Measurements from ENCODE around the gene SHANK3. TPM values are rescaled to one million over a fixed set of nuclear protein-coding genes. Genes with fewer than 3 reads are reported as not detected.

SHANK3 gene
- total and polyA plus RNA-seq, 2 of the 8 experiments (the other 6 are each of a cell fraction or from before 2014, with no cell fraction given), result 1.5 to 6.0 TPM

- TF ChIP-seq CHD7 (IDR thresholded peaks at IDR 0.05; ENCODE audit: insufficient replicate concordance, low read length), result no peak
- TF ChIP-seq POLR2A (IDR thresholded peaks at IDR 0.05; ENCODE audit: control extremely low read depth in 1 of 2, low read depth in 2 of 2, low read length in 2 of 2), result no peak
- TF ChIP-seq, protein P1, sequence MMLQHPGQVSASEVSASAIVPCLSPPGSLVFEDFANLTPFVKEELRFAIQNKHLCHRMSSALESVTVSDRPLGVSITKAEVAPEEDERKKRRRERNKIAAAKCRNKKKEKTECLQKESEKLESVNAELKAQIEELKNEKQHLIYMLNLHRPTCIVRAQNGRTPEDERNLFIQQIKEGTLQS (IDR thresholded peaks at IDR 0.05; ENCODE audit: insufficient read depth, low read depth, low read length), result no peak
- no peak for TF ChIP-seq SRF (IDR thresholded peaks at IDR 0.05; ENCODE audit: low read depth, low read length)
- no peak for TF ChIP-seq CBX5 (IDR thresholded peaks at IDR 0.05; ENCODE audit: low read depth, low read length)
- no peak for TF ChIP-seq TAF1 (IDR thresholded peaks at IDR 0.05; ENCODE audit: low read depth, low read length)
- TF ChIP-seq, protein P2, sequence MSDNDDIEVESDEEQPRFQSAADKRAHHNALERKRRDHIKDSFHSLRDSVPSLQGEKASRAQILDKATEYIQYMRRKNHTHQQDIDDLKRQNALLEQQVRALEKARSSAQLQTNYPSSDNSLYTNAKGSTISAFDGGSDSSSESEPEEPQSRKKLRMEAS (IDR thresholded peaks at IDR 0.05), result no peak
- TF ChIP-seq POLR2AphosphoS5 (IDR thresholded peaks at IDR 0.05; ENCODE audit: low read depth, low read length), result no peak
- TF ChIP-seq EP300 (IDR thresholded peaks at IDR 0.05; ENCODE audit: borderline replicate concordance in 1 of 2, low read depth in 2 of 2, low read length in 2 of 2), result no peak
These were observed 4.3 kb downstream of the SHANK3 start (continued) for GRCh38 chr22:50676661-50677492.
